Central memory CD8-positive, alpha-beta T cell (primary cell): ENCODE measurements around the gene ANXA6.

Experiments used
- ATAC-seq: fragments of 150-1000 bp; cut with Tn5 transposase; replicated peaks from 2 replicates; pipeline ENCODE4 v1.10.0; 2022; ENCODE audit warnings: mild to moderate bottlenecking, moderate FRiP score, moderate number of reproducible peaks; ENCODE audit not compliant: poor library complexity, severe bottlenecking; ENCODE audit errors: extremely low read depth
- DNase-seq, 2 donors: peaks; one replicate each; pipeline ENCODE4 v3.0.0; 2021; ENCODE audit warnings: low spot score in 2 of 2
- H3K27ac Mint-ChIP-seq: one replicate; pipeline ENCODE4 v1.8.0; 2022; ENCODE audit warnings: low read depth, mild to moderate bottlenecking, moderate library complexity, mixed read lengths
- H3K27me3 Mint-ChIP-seq: one replicate; pipeline ENCODE4 v1.8.0; 2022; ENCODE audit warnings: mixed read lengths
- H3K36me3 Mint-ChIP-seq: one replicate; pipeline ENCODE4 v1.8.0; 2022; ENCODE audit warnings: mild to moderate bottlenecking, moderate library complexity, mixed read lengths; ENCODE audit not compliant: insufficient read depth
- H3K4me1 Mint-ChIP-seq: one replicate; pipeline ENCODE4 v1.8.0; 2022; ENCODE audit warnings: mixed read lengths
- H3K4me3 Mint-ChIP-seq: one replicate; pipeline ENCODE4 v1.8.0; 2022; ENCODE audit warnings: mild to moderate bottlenecking, moderate library complexity, mixed read lengths
- H3K9me3 Mint-ChIP-seq: one replicate; pipeline ENCODE4 v1.8.0; 2022; ENCODE audit warnings: mixed read lengths

The ANXA6 gene

GRCh38 chr5:151052836-151053235 is 104.7 kb downstream of the ANXA6 start:
- no peak for ATAC-seq
- DNase-seq = no peak
- Mint-ChIP-seq H3K4me1 (peaks cover 25% of the 10 kb centered on the region), H3K27ac (peak overlapping the region; percentile 85), H3K4me3 (no peak overlapping the region), H3K27me3 (no peaks in the 10 kb centered on the region), H3K9me3 (no peaks in the 10 kb centered on the region), H3K36me3 (peaks cover 69% of the 10 kb centered on the region)

DNA sequence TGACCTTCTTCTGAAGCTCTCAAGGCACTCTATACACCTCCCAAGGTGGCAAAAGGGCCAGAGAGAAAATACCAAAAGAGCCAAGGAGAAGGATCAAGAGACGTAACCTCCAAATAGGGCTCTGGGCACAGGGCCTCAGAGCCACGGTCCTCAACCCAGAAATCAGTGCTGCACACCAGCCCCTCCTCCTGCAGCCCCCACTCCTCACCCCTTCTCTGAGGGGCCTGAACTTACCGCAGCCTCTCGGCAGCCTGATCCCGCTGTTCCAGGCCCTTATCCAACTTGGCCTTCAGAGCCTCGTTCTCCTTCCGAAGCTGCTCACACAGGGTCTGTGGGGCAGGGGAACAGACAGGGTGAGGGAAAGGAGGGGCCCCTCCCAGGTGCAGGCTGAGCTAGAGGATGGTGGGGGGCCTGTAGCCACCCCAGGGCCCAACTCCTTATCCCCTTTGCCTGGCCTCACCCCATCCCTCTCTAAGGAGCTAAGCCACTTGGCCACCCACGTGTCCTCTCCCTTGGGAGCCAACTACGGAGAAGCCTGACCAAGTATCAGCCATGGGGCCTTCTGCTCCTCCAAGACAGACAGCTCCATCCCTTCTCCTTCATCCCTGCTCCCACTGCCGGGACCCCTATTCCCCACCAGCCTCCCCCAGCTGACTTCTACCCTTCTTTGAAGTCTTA is 105.5 kb downstream of the ANXA6 start:
- Mint-ChIP-seq H3K27ac (peak overlapping the region; percentile 85), H3K36me3 (peaks cover 72% of the 10 kb centered on the region), H3K4me1 (peaks cover 33% of the 10 kb centered on the region), H3K4me3 (no peak overlapping the region), H3K27me3 (no peaks in the 10 kb centered on the region), H3K9me3 (no peaks in the 10 kb centered on the region)
- DNase-seq = no peak
- ATAC-seq = peak; percentile 20

- Mint-ChIP-seq H3K4me1 (peaks cover 34% of the 10 kb centered on the region), H3K27me3 (no peaks in the 10 kb centered on the region), H3K27ac (no peak overlapping the region), H3K4me3 (no peak overlapping the region), H3K9me3 (no peaks in the 10 kb centered on the region), H3K36me3 (peaks cover 73% of the 10 kb centered on the region)
- ATAC-seq = peak; percentile 73
- peak; percentile 59 to 60 for DNase-seq
These were observed 106.3 kb downstream of the ANXA6 start for GRCh38 chr5:151051066-151051930.
